HEK293T (cell line): ENCODE results near the gene DNAH17.

Source experiments
- CTBP1 ChIP-seq: fragments of 450-650 bp; IDR thresholded peaks from 2 replicates; pipeline ENCODE4 v1.6.1; 2016; ENCODE audit warnings: borderline replicate concordance
- ELF4 ChIP-seq: fragments of 450-650 bp; IDR thresholded peaks from 2 replicates; pipeline ENCODE4 v1.6.1; 2017; ENCODE audit warnings: antibody characterized with exemption
- FOXK2 ChIP-seq: fragments of 450-650 bp; IDR thresholded peaks from 2 replicates; pipeline ENCODE4 v1.6.1; 2016; ENCODE audit warnings: mild to moderate bottlenecking
- FOXM1 ChIP-seq: fragments of 450-650 bp; IDR thresholded peaks from 2 replicates; pipeline ENCODE4 v1.6.1; 2017; ENCODE audit warnings: mild to moderate bottlenecking, borderline replicate concordance
- LEF1 ChIP-seq: fragments of 450-650 bp; IDR thresholded peaks from 2 replicates; pipeline ENCODE4 v1.6.1; 2017; ENCODE audit warnings: mild to moderate bottlenecking, borderline replicate concordance
- PKNOX1 ChIP-seq: fragments of 450-650 bp; IDR thresholded peaks from 2 replicates; pipeline ENCODE4 v1.6.1; 2016
- SP1 ChIP-seq: fragments of 450-650 bp; IDR thresholded peaks from 2 replicates; pipeline ENCODE4 v1.6.1; 2017
- SUZ12 ChIP-seq: fragments of 450-650 bp; IDR thresholded peaks from 2 replicates; pipeline ENCODE4 v1.6.1; 2016; ENCODE audit warnings: mild to moderate bottlenecking

DNA sequence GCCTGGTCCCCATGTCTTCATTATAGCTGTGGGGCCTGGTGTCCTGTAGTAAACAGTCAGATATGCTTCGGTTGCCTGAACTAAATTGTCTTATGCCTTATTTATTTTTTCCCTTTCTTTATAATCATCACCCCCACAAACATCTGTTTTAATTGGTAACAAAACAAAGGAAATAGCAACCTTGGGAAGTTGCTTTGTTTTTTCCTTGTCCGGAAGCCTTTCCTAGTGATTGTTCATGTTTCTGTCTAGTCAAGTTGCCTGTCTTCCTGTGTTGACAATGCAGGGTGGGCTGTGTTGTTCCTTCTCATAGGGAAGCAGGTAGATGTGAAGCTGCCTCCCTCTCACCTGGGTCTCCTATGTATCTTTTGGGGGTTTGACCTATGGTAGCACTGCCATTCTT, 182.0 kb downstream of the DNAH17 start:
- TF ChIP-seq FOXK2 (no peak), SUZ12 (no peak), LEF1 (no peak), ELF4 (no peak), PKNOX1 (no peak), FOXM1 (no peak), SP1 (no peak), CTBP1 (no peak)
